Thoracic aorta (tissue), 2 donors: ENCODE results near the gene MTMR4. TPM values are rescaled to one million over a fixed set of nuclear protein-coding genes. Genes with fewer than 3 reads are reported as not detected.

Source experiments
- ATAC-seq: fragments of 150-250 bp; one replicate; pipeline ENCODE4 v1.8.0; 2017; ENCODE audit warnings: low read depth; ENCODE audit not compliant: insufficient number of reproducible peaks, low FRiP score
- DNase-seq: peaks from one replicate; pipeline ENCODE4 v3.0.0-alpha.2; 2020; ENCODE audit warnings: low spot score
- H3K27ac ChIP-seq, 2 donors: fragments of 200-600 bp; sonication (generic); 1 replicate in 1 of 2; 2 replicates in 1 of 2; pipeline ENCODE4 v1.5.1; 2016; ENCODE audit warnings: mild to moderate bottlenecking in 2 of 2, moderate library complexity in 2 of 2
- H3K27me3 ChIP-seq: fragments of 200-600 bp; sonication (generic); replicated peaks from 2 replicates; pipeline ENCODE4 v1.6.0; 2016; ENCODE audit warnings: mild to moderate bottlenecking; ENCODE audit not compliant: insufficient read depth
- H3K36me3 ChIP-seq: fragments of 200-600 bp; sonication (generic); one replicate; pipeline ENCODE4 v1.5.1; 2016
- H3K4me1 ChIP-seq, 2 donors: fragments of 200-600 bp; sonication (generic); 1 replicate in 1 of 2; 2 replicates in 1 of 2; pipeline versions ENCODE4 v1.5.1 to v1.6.0; 2016; ENCODE audit warnings: low read depth in 2 of 2, mild to moderate bottlenecking in 1 of 2; ENCODE audit not compliant: control insufficient read depth in 1 of 2
- H3K4me3 ChIP-seq: fragments of 200-600 bp; sonication (generic); 2 replicates; pipeline ENCODE4 v1.5.1; 2016; ENCODE audit warnings: mild to moderate bottlenecking
- H3K9me3 ChIP-seq: fragments of 200-600 bp; sonication (generic); 2 replicates; pipeline ENCODE4 v1.5.1; 2016
- total RNA-seq, 2 donors: library from RNA; depleted of rRNA; stranded (reverse); fragments of >200 nt; gene quantifications; one replicate each; pipeline versions ENCODE4 v1.1.0 to v1.2.3, GENCODE V29; 2016
- TF ChIP-seq, protein P1 (sequence below): fragments of 200-600 bp; sonication (generic); IDR thresholded peaks from one replicate; pipeline ENCODE4 v1.5.1; 2019; ENCODE audit warnings: antibody characterized with exemption

MTMR4 gene
- total RNA-seq, 2 donors from 2014 or later, result 31.7 to 55.4 TPM

DNA sequence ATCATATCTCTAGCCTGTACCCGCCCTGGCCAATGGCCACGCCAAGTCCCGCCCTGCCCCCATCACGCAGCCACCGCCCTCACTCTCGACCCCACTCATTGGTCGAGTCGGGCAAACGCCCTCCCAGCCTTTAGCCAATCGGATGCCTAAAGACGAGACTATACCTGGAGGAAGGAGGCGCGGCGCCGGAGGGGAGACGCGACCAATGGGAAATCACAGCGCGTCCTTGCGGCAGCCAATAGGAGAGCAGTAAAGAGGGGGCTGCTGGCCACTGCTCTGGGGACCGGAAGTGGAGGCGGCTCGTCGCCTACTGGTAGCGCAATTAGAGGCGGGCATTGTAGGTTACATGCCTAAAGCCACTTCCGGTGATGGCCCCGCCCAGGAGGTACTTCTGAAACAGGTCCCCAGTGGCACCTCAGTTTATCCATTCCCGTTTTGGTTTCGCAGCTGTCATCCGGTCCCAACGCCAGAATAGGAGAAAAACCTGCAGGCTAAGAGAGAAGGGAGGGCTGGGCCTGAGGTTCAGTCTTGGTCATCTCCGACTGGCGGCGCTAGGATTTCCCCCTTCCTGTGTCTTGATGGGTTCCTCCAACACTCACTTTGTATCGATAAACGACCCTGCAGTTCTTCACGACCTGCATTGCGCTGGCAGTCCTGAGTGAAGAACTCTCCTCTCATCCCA is 3.6 kb upstream of the MTMR4 start:
- peaks cover 20 to 49% of the 10 kb centered on the region in 2 donors for H3K4me1 ChIP-seq

DNA sequence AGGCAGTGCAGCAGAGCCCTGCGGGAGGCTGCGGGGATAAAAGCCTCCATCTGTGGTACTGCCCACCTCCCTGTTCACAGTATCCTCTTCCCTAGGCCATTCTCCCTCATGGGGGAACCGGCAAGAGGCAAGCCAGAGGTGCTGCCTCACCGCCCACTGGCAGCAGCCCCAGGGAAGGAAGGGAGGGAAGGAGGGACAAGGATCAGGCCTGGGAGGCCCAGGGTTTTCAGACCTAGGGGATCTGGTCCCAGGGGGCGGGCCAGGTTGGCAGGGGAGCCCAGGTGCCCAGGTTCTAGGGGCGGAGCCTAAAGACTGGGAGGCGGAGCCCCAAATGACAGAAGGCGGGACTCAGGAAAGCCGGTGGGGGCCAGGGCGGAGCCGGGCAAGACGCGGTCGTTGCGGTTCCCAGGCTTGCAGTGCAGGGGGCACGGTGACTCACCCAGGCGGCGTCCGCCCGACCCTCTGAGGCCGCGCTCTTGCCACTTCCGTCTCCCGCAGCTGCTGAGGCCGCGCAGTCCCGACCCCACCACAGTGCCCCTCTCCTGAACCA is 3.0 kb upstream of the MTMR4 start:
- TF ChIP-seq, protein P1, sequence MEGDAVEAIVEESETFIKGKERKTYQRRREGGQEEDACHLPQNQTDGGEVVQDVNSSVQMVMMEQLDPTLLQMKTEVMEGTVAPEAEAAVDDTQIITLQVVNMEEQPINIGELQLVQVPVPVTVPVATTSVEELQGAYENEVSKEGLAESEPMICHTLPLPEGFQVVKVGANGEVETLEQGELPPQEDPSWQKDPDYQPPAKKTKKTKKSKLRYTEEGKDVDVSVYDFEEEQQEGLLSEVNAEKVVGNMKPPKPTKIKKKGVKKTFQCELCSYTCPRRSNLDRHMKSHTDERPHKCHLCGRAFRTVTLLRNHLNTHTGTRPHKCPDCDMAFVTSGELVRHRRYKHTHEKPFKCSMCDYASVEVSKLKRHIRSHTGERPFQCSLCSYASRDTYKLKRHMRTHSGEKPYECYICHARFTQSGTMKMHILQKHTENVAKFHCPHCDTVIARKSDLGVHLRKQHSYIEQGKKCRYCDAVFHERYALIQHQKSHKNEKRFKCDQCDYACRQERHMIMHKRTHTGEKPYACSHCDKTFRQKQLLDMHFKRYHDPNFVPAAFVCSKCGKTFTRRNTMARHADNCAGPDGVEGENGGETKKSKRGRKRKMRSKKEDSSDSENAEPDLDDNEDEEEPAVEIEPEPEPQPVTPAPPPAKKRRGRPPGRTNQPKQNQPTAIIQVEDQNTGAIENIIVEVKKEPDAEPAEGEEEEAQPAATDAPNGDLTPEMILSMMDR, result no peak
- H3K4me3 ChIP-seq, result peak overlapping the region; percentile 71
- ATAC-seq, result peak; percentile 27

More for the DNA sequence above, 3.6 kb upstream of the MTMR4 start:
- H3K27ac ChIP-seq, result peak overlapping the region; percentile 90 to 99
- TF ChIP-seq, protein P1, result no peak
- no peaks in the 10 kb centered on the region for H3K9me3 ChIP-seq
- H3K27me3 ChIP-seq, result no peaks in the 10 kb centered on the region
- H3K36me3 ChIP-seq, result no peaks in the 10 kb centered on the region
- H3K4me3 ChIP-seq, result peak overlapping the region; percentile 71
- DNase-seq (peak; percentile 100), ATAC-seq (peak; percentile 94)

DNA sequence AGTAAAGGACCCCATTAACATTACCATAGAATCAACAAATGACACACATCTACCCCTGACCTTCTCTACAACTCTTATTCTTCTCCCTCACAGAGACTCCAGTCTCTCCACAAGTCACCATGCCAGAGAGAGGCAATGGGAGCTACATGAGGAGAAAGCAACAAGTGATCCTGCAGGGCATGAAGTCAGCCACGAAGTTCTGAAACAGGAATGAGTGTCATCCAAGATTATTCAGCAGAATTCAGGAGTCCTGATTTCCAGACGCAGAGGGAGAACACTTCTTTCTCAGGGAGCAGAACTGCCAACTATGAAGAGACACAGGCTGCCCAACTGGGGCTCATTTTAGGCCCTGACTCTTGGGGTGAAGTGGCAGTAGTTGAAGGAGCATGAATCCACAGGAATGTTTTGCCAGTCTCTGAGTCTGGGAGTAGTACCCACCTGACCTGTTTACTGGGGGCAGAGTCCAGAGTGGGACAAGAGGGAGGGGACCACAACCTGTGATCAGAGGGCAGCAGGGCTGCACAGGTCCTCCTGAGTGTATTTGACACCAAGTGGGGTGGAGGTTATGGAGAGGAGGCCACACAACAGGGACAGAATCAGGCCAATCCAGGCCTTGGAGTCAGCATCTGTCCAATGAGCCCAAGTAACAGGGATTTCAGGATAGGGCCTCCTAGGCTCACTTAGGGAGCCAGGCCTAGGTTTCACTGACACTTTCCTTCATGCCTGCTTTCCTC is 2.4 kb upstream of the MTMR4 start:
- H3K4me3 ChIP-seq, result peak overlapping the region; percentile 71
- peaks cover 11% of the 10 kb centered on the region for H3K36me3 ChIP-seq
- ATAC-seq (no peak), DNase-seq (no peak)
- no peaks in the 10 kb centered on the region for H3K27me3 ChIP-seq
- H3K4me1 ChIP-seq, result peaks cover 20 to 55% of the 10 kb centered on the region in 2 donors
- no peaks in the 10 kb centered on the region for H3K9me3 ChIP-seq
- peak overlapping the region; percentile 90 to 99 for H3K27ac ChIP-seq
- TF ChIP-seq, protein P1, result no peak

More for the DNA sequence above, 3.0 kb upstream of the MTMR4 start:
- Histone ChIP-seq H3K9me3 (no peaks in the 10 kb centered on the region), H3K27ac (peak overlapping the region; percentile 90 to 99), H3K27me3 (no peaks in the 10 kb centered on the region), H3K36me3 (peaks cover 5% of the 10 kb centered on the region), H3K4me1 (peaks cover 20 to 55% of the 10 kb centered on the region in 2 donors)
- DNase-seq, result no peak

DNA sequence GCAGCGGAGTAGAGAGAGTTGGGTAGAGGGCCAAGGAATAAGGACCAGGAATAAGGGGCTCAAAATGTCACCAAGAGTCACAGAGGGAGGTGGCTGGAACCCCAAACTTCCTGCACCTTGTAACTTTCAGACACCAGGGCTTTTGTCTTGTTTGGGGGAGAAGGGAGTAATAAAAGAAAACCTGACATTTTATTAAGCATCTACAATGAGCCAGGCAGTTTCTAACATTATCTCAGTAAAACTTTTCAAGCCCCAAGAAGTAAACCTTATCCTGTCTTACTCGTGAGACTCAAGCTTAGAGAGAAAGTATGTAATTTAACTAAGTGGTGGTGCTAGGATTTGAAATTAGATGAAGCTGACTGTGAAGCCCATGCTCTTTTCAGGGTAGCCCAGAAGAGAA is 848 bp upstream of the MTMR4 start:
- Histone ChIP-seq H3K4me1 (peaks cover 20 to 55% of the 10 kb centered on the region in 2 donors), H3K4me3 (peak overlapping the region; percentile 84), H3K27ac (peak overlapping the region; percentile 78 to 90), H3K9me3 (no peaks in the 10 kb centered on the region), H3K27me3 (no peaks in the 10 kb centered on the region), H3K36me3 (peaks cover 27% of the 10 kb centered on the region)
- ATAC-seq (no peak), DNase-seq (no peak)
- TF ChIP-seq, protein P1, result no peak

DNA sequence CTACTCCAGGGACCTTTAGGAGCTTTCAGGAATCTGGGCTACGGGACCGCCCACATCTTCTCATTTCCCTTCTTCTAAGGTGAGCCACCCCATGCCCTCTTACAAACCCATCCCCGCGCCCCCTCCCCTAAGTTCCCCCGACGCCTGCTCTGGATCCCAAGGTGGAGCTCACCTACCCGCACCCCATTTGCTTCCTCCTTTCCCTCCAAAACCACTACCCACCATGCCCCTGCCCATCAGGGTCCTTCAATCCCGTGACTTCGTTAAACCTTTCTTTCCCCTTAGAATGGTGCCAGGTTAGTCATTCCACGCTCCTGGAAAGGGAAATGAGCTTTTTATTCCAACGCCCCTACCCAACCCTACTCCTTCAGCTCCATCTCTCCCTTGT is 326 bp upstream of the MTMR4 start:
- TF ChIP-seq, protein P1, result no peak
- no peaks in the 10 kb centered on the region for H3K9me3 ChIP-seq
- DNase-seq, result no peak
- H3K27ac ChIP-seq, result peak overlapping the region; percentile 78 to 90
- no peaks in the 10 kb centered on the region for H3K27me3 ChIP-seq
- no peak for ATAC-seq
- peaks cover 32% of the 10 kb centered on the region for H3K36me3 ChIP-seq
- H3K4me1 ChIP-seq, result peaks cover 20 to 54% of the 10 kb centered on the region in 2 donors
- H3K4me3 ChIP-seq, result peak overlapping the region; percentile 84
